ENCODE results near the gene ASB15. TPM values are rescaled to one million over a fixed set of nuclear protein-coding genes. Genes with fewer than 3 reads are reported as not detected.

ASB15 gene
- polyA plus RNA-seq, 3 donors = not detected

- Histone ChIP-seq H3K27me3 (ENCODE audit: control insufficient read depth in 2 of 2, insufficient read depth in 2 of 2, low read length in 2 of 2) (no peaks in the 10 kb centered on the region), H3K4me2 (replicated peaks; ENCODE audit: extremely low read depth, low read length, poor library complexity, severe bottlenecking) (no peak overlapping the region), H3K27ac (ENCODE audit: low read depth in 1 of 2, low read length in 2 of 2) (no peak overlapping the region), H3K4me3 (replicated peaks in 1 of 3; ENCODE audit: low read depth in 2 of 3, low read length in 3 of 3) (no peak overlapping the region), H2AFZ (ENCODE audit: insufficient read depth, low read depth, low read length, poor library complexity, severe bottlenecking) (no peak overlapping the region), H4K20me1 (ENCODE audit: insufficient read depth, low read length) (no peaks in the 10 kb centered on the region), H3K79me2 (ENCODE audit: insufficient read depth, low read length) (no peaks in the 10 kb centered on the region), H3K36me3 (replicated peaks in 1 of 2; ENCODE audit: control insufficient read depth in 1 of 2, insufficient read depth in 2 of 2, low read length in 2 of 2) (peaks cover 5 to 18% of the 10 kb centered on the region in 2 donors), H3K9ac (ENCODE audit: insufficient read depth, low read length, poor library complexity, severe bottlenecking) (no peak overlapping the region), H3K4me1 (ENCODE audit: control insufficient read depth in 1 of 2, insufficient read depth in 2 of 2, low read length in 2 of 2) (no peaks in the 10 kb centered on the region), H3K9me3 (replicated peaks in 1 of 2; ENCODE audit: control insufficient read depth in 1 of 2, insufficient read depth in 1 of 2, low read length in 2 of 2) (no peaks in the 10 kb centered on the region)
- Mint-ChIP-seq H3K9me3 (no peaks in the 10 kb centered on the region), H3K4me1 (peaks cover 1% of the 10 kb centered on the region), H3K27me3 (ENCODE audit: low read depth in 3 of 3) (peaks cover 0 to 5% (median 0%) of the 10 kb centered on the region in 3 donors), H3K36me3 (peaks cover 14% of the 10 kb centered on the region in 2 donors), H3K4me3 (no peak overlapping the region), H3K27ac (no peak overlapping the region)
- WGBS (ENCODE audit: insufficient coverage) = no CpG with 5 or more reads among the region's 2 CpGs
- intact Hi-C loops (cut with micrococcal nuclease) = no loop called here
- TF ChIP-seq CTCF (IDR thresholded peaks at IDR 0.05) = no peak
- DNase-seq = no peak
Observed at GRCh38 chr7:123677061-123677715, 75.6 kb downstream of the ASB15 start.

GRCh38 chr7:123679614-123680013 lies 78.0 kb downstream of the ASB15 start:
- no CpG with 5 or more reads among the region's 3 CpGs for WGBS (ENCODE audit: insufficient coverage)
- no peak for TF ChIP-seq CTCF (IDR thresholded peaks at IDR 0.05)
- Histone ChIP-seq H3K27me3 (ENCODE audit: control insufficient read depth in 2 of 2, insufficient read depth in 2 of 2, low read length in 2 of 2) (no peaks in the 10 kb centered on the region), H3K4me2 (replicated peaks; ENCODE audit: extremely low read depth, low read length, poor library complexity, severe bottlenecking) (no peak overlapping the region), H3K27ac (ENCODE audit: low read depth in 1 of 2, low read length in 2 of 2) (no peak overlapping the region), H3K4me3 (replicated peaks in 1 of 3; ENCODE audit: low read depth in 2 of 3, low read length in 3 of 3) (no peak overlapping the region), H3K4me1 (ENCODE audit: control insufficient read depth in 1 of 2, insufficient read depth in 2 of 2, low read length in 2 of 2) (no peaks in the 10 kb centered on the region), H3K9ac (ENCODE audit: insufficient read depth, low read length, poor library complexity, severe bottlenecking) (no peak overlapping the region), H3K9me3 (replicated peaks in 1 of 2; ENCODE audit: control insufficient read depth in 1 of 2, insufficient read depth in 1 of 2, low read length in 2 of 2) (no peaks in the 10 kb centered on the region), H2AFZ (ENCODE audit: insufficient read depth, low read depth, low read length, poor library complexity, severe bottlenecking) (no peak overlapping the region), H3K36me3 (replicated peaks in 1 of 2; ENCODE audit: control insufficient read depth in 1 of 2, insufficient read depth in 2 of 2, low read length in 2 of 2) (peaks cover 14 to 37% of the 10 kb centered on the region in 2 donors), H4K20me1 (ENCODE audit: insufficient read depth, low read length) (no peaks in the 10 kb centered on the region), H3K79me2 (ENCODE audit: insufficient read depth, low read length) (no peaks in the 10 kb centered on the region)
- peaks cover 23 to 25% of the 10 kb centered on the region in 2 donors for H3K36me3 Mint-ChIP-seq
- no peak overlapping the region for H3K27ac Mint-ChIP-seq
- peaks cover 1% of the 10 kb centered on the region for H3K4me1 Mint-ChIP-seq
- no peak overlapping the region for H3K4me3 Mint-ChIP-seq
- no peaks in the 10 kb centered on the region for H3K27me3 Mint-ChIP-seq (ENCODE audit: low read depth in 3 of 3)
- no peak for DNase-seq
- H3K9me3 Mint-ChIP-seq = no peaks in the 10 kb centered on the region
- intact Hi-C loops (cut with micrococcal nuclease) = loop anchor here in 1 of 2 donors (5.0 kb wide), 1 partner anchor 188 kb away; no protein-coding TSS in a partner anchor

Data from CD14-positive monocyte (primary cell).